Stimulated activated CD4-positive, alpha-beta T cell treated with anti-CD3 and anti-CD28 coated beads, TNF-alpha, amount 100 ng/mL, for 1 hour (primary cell): Measurements from ENCODE around the gene NARS2.

ENCODE experiments used
- DNase-seq, 3 donors: peaks; one replicate each; pipeline ENCODE4 v3.0.0-alpha.2; 2020; ENCODE audit warnings: low read depth in 3 of 3, low spot score in 1 of 3

Gene NARS2

DNA sequence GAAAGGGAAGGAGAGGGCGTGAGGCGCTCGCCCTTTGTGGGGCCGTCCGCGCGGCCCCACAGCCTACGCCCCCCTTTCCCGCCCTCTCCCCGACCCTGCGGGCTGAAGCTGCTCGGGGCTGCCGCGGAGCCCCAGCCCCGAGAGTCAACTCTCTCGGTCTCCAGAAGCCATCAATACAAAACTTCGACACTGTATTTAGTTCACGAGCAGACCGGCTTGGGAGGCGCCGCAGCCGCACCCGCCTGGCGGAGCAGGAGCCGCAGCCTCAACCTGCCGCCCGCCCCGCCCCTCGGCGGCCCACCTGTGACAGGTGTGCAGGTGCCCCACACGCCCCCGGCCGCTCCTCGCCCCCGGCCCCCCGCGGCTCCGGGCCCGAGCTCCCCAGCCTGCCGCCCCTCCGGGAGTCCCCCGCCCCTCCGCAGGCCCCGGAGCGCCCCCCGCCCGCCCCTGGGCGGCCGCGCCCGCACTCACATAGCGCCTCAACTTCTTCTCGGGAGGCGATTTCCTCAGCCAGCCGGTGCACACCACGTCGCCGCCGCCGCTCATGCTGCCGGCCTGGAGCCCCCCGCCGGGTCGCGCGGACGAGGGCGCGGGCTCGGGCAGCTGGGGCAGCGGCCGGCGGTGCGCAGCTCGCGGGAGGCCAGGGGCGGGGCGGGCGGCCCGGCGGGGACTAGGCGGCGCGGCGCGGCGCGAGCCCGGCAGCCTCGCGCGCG is 157.3 kb downstream of the NARS2 start, which contains the start of gene GAB2:
TSS of gene GAB2 (minus strand) at position 646 of the 713 bp plus-strand sequence. CDS start at position 546, 100 bp downstream.
- peak in 1 of 3 donors; percentile 10 for DNase-seq

- DNase-seq: peak; percentile 19 to 65 (median 36)
These were observed 158.1 kb downstream of the NARS2 start for GRCh38 chr11:78416285-78417174.

DNA sequence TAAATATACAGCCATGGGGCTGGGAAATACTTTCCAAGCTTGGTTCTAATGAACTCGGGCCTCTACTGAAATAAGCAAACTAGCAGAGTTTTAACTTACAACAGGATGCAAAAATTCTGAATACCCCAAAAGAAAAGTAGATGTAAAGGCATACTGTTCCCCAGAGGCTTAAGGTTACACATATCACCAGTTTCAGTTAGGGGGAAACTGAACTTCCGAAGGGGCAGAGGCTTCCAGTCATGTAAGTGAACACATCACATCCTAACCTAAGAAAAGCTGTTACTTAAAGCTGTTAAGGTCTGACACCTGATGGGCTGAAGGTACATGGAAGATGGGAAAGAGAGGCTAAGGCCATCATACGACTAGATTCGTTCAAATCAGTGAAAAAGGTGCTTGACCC is 159.3 kb downstream of the NARS2 start:
- no peak for DNase-seq

GRCh38 chr11:78414321-78415051 is 160.2 kb downstream of the NARS2 start:
- no peak for DNase-seq

- DNase-seq: no peak
These were observed 166.0 kb downstream of the NARS2 start for GRCh38 chr11:78408619-78409018.

GRCh38 chr11:78406568-78407196 is 168.0 kb downstream of the NARS2 start:
- DNase-seq: no peak

DNA sequence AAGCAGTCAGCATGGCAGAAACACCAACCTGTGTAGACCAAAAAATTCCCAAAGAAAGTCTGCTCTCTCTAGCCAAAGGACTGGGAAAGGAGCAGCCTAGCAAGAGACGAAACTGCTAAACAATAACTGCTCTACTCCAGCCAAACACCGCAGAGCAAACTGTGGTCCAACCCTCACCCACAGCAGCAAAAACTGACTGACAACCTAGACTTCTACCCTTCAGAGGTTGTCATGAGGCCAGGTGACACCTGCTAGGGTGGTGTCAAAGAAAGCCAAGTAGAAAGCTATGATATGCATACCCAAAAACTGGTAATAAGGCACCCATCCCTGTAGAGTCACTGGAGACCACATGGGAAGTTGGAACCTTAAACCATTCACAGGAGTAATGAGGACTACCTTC is 168.9 kb downstream of the NARS2 start:
- no peak for DNase-seq

- DNase-seq: no peak
These were observed 170.9 kb downstream of the NARS2 start for GRCh38 chr11:78403781-78404180.

- DNase-seq: no peak
These were observed 171.8 kb downstream of the NARS2 start for GRCh38 chr11:78402847-78403246.

DNA sequence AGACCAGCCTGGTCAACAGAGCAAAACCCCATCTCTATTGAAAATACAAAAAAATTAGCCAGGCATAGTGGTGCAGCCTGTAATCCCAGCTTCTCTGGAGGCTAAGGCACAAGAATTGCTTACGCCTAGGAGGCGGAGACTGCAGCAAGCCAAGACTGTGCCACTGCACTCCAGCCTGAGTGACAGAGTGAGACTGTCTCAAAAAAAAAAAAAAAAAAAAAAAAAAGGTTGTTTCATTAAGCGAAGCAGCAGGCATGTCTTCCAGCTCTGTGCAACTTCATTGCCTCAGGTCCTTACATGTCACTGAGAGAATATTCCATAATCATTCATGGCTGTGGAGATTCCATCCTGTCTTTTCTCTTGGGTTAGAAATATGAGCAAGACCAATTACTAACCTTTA is 174.0 kb downstream of the NARS2 start:
- DNase-seq: no peak

GRCh38 chr11:78400116-78400515 is 174.5 kb downstream of the NARS2 start:
- DNase-seq: no peak

DNA sequence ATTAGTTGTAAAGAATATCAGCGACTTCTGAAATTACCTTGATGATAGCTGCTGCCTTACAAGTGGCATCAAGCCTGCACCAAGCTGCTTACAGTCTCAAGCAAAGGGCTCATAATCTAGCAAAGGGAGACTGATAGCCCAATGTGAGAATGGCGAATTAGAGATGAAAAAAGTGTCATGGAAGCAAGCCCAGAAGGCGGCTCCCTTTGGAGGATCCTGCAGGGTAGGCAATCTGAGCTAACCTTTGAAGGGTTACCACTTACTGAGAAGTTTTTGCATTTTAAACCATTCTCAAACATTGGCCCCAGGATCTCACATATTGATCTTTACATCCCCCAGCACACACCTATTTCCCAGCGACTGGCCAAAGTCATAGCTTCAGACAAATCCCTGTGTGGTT is 175.5 kb downstream of the NARS2 start:
- DNase-seq: no peak

DNA sequence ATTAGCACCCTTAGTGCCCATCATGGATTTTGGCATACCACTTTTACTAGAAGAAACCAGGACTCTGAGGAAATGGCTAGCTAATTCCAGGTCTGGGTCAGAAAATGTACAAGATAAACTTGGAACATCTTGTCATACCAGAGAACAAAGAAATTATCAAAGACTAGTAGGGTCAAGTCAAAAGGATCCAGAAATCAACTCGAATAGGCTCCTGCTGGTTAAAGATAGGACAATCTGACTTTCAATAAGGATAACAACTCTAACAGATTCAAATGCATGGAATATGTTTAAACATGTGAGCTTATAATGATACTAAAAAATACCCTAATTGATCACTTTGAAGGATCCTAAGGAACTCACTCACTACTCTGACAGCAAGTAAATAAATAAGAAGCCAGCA is 175.9 kb downstream of the NARS2 start:
- DNase-seq: no peak

- DNase-seq: no peak
These were observed 177.3 kb downstream of the NARS2 start for GRCh38 chr11:78397398-78397797.

DNA sequence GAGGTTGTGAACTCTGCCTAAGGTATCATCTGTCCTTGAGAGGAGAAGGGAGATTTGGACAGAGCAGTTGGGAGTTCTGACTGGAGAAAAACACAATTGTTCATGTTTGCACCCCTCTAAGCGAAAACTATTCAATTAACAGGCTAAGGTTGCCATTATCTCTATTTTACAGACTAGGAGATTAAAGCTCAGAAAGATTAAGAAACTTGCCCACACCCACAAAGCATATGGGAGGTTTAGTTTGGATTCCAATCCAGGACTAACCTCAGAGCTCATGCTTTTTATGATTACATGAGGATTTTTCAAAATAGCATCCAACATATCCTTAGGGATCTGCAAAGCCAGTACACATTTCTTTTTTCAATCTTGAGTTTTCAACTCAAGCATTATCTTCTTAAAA is 179.1 kb downstream of the NARS2 start:
- no peak for DNase-seq

GRCh38 chr11:78392854-78393253 is 181.8 kb downstream of the NARS2 start:
- no peak for DNase-seq

DNA sequence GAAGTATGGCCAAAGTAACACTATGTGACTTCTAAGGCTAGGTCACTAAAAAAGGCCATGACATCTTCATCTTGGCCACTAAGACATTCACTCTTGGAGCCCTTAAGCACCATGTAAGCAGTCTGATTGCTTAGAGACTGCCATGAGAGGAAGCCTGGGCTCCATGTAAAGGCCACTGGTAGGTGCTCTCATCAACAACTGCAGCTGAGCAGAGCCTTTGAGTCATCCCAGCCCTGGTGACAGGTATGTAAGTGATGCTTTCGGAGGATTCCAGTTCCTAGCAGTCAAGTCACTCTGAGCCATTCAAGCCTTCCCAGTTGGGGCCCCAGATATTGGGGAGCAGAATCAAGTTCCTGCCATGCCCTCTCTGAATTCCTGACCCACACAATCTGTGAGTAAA is 183.2 kb downstream of the NARS2 start:
- DNase-seq: no peak

DNA sequence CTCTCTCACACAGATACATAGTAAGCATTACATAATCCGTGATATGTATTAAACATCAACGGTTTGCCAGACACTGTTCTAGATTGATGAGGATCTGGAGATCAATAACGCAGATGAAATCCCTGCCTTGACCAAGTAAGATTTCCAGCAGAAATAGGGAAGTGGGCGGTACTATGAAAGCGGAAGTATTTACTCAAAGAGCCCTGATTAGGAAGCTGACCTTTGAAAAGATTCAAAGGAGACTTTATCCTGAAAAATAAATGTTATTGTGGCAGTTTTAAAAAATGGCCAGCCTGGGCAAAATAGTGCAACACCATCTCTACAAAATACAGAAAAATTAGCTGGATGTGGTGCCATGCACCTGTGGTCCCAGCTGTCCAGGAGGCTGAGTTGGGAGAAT is 183.9 kb downstream of the NARS2 start:
- no peak for DNase-seq

- no peak for DNase-seq
These were observed 188.3 kb downstream of the NARS2 start for GRCh38 chr11:78386215-78386941.
